ENCODE measurements around the gene SLC18A2.

The SLC18A2 gene

DNA sequence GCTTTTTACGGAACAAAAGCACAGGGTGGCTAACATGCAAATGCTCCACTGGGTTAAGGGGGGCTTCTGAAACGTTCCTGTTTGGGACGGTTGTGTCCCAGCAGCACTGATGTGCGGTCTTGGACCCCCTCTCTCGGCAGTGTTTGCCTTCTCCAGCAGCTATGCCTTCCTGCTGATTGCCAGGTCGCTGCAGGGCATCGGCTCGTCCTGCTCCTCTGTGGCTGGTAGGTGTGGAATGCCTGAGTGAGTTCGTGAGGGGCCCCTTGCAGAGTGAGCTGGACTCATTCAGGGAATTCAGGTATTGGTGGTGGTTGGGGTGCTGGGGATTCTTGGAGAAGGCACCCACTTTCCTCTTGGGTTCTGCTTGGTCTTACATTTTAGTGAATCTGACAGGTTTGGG lies 13.0 kb downstream of the SLC18A2 start:
- no peaks in the 10 kb centered on the region for H3K36me3 ChIP-seq (ENCODE audit: insufficient read depth)
- no peaks in the 10 kb centered on the region for H3K4me1 ChIP-seq (ENCODE audit: low read depth, poor library complexity, severe bottlenecking)
- H4K20me1 ChIP-seq (ENCODE audit: insufficient read depth): no peaks in the 10 kb centered on the region
- no peak overlapping the region for H3K4me2 ChIP-seq
- no peak overlapping the region for H3K4me3 ChIP-seq (IDR thresholded peaks at IDR 0.05; ENCODE audit: insufficient read depth, low read depth, low read length)
- H2AFZ ChIP-seq (ENCODE audit: low read depth): no peak overlapping the region
- H3K27me3 ChIP-seq (ENCODE audit: insufficient read depth, low read depth): no peaks in the 10 kb centered on the region
- H3K27ac ChIP-seq: no peak overlapping the region
- H3K79me2 ChIP-seq (ENCODE audit: insufficient read depth, low read depth): no peaks in the 10 kb centered on the region
- no peak for TF ChIP-seq CTCF (conservative IDR thresholded peaks at IDR 0.05; ENCODE audit: low read depth, low read length)
- H3K9ac ChIP-seq: no peak overlapping the region

DNA sequence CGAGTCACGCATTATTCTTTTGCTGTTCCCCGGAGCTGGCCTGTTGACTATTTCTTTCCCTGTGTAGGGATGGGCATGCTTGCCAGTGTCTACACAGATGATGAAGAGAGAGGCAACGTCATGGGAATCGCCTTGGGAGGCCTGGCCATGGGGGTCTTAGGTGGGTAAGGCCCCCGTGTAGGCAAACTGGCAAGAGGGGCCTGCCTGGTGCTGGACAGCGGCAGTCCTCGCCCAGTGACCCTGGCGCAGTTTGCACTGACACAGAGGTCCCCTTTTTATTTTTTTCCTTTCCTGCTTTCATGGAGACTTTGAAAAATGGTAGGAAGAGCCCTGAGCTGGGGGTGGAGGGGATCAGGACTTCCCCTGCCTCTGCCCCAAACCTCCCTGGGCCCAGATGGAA lies 13.4 kb downstream of the SLC18A2 start:
- Histone ChIP-seq H3K36me3 (ENCODE audit: insufficient read depth) (no peaks in the 10 kb centered on the region), H3K27me3 (ENCODE audit: insufficient read depth, low read depth) (no peaks in the 10 kb centered on the region), H3K9ac (no peak overlapping the region), H4K20me1 (ENCODE audit: insufficient read depth) (no peaks in the 10 kb centered on the region), H3K79me2 (ENCODE audit: insufficient read depth, low read depth) (no peaks in the 10 kb centered on the region), H3K27ac (no peak overlapping the region), H3K4me2 (no peak overlapping the region), H2AFZ (ENCODE audit: low read depth) (no peak overlapping the region), H3K4me3 (IDR thresholded peaks at IDR 0.05; ENCODE audit: insufficient read depth, low read depth, low read length) (no peak overlapping the region), H3K4me1 (ENCODE audit: low read depth, poor library complexity, severe bottlenecking) (no peaks in the 10 kb centered on the region)
- TF ChIP-seq CTCF (conservative IDR thresholded peaks at IDR 0.05; ENCODE audit: low read depth, low read length): no peak

GRCh38 chr10:117254774-117255735 lies 14.1 kb downstream of the SLC18A2 start:
- no peak for TF ChIP-seq CTCF (conservative IDR thresholded peaks at IDR 0.05; ENCODE audit: low read depth, low read length)
- no peak overlapping the region for H2AFZ ChIP-seq (ENCODE audit: low read depth)
- no peaks in the 10 kb centered on the region for H3K79me2 ChIP-seq (ENCODE audit: insufficient read depth, low read depth)
- H3K4me1 ChIP-seq (ENCODE audit: low read depth, poor library complexity, severe bottlenecking): no peaks in the 10 kb centered on the region
- no peak overlapping the region for H3K9ac ChIP-seq
- no peak overlapping the region for H3K4me2 ChIP-seq
- H3K4me3 ChIP-seq (IDR thresholded peaks at IDR 0.05; ENCODE audit: insufficient read depth, low read depth, low read length): no peak overlapping the region
- no peaks in the 10 kb centered on the region for H4K20me1 ChIP-seq (ENCODE audit: insufficient read depth)
- H3K27ac ChIP-seq: no peak overlapping the region
- no peaks in the 10 kb centered on the region for H3K27me3 ChIP-seq (ENCODE audit: insufficient read depth, low read depth)
- H3K36me3 ChIP-seq (ENCODE audit: insufficient read depth): no peaks in the 10 kb centered on the region

DNA sequence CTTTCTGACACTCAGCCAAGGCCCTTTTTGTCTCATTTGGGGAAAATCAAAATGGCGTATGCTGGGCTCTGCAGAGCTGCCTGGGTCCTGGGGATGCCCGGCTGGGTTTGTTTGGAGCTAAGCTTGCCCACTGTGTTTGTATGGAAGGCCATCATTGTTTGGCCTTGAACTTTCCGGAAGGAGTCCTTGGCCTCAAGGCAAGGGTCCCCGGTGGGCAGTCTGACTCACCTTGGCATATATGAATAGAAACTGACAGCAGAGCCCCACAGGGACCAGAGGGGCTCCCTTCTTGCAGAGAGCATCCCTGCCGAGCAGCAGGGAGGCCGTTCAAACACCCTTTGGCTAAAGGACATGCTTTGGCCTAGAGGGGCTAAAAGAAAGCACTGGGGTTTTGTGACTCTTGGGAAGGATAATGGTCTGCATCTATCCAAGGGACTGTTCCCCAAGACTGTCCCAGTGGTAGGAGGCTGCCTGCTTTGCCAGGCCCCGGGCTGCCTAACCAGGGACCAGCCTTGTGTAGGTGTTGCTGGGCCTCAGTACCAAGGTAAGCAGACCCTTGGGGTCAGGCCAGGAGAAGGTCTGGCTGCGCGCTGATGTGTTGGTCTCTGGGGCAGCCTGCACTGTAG lies 15.0 kb downstream of the SLC18A2 start:
- H3K4me2 ChIP-seq: no peak overlapping the region
- no peaks in the 10 kb centered on the region for H3K27me3 ChIP-seq (ENCODE audit: insufficient read depth, low read depth)
- no peaks in the 10 kb centered on the region for H3K79me2 ChIP-seq (ENCODE audit: insufficient read depth, low read depth)
- H3K36me3 ChIP-seq (ENCODE audit: insufficient read depth): no peaks in the 10 kb centered on the region
- no peak overlapping the region for H3K27ac ChIP-seq
- H4K20me1 ChIP-seq (ENCODE audit: insufficient read depth): no peaks in the 10 kb centered on the region
- H3K9ac ChIP-seq: no peak overlapping the region
- H3K4me3 ChIP-seq (IDR thresholded peaks at IDR 0.05; ENCODE audit: insufficient read depth, low read depth, low read length): no peak overlapping the region
- H2AFZ ChIP-seq (ENCODE audit: low read depth): no peak overlapping the region
- no peak for TF ChIP-seq CTCF (conservative IDR thresholded peaks at IDR 0.05; ENCODE audit: low read depth, low read length)
- no peaks in the 10 kb centered on the region for H3K4me1 ChIP-seq (ENCODE audit: low read depth, poor library complexity, severe bottlenecking)

Data from KMS-11 (cell line).